M059J (cell line): Measurements from ENCODE around the gene RAB35. TPM values are rescaled to one million over a fixed set of nuclear protein-coding genes. Genes with fewer than 3 reads are reported as not detected.

ENCODE experiments used
- DNase-seq: peaks from one replicate; pipeline ENCODE4 v3.0.0-alpha.2; 2012; ENCODE audit warnings: low read depth
- total RNA-seq: library from RNA; depleted of rRNA; stranded (reverse); fragments of >200 nt; shearing (Covaris generic); gene quantifications from 2 replicates; pipeline ENCODE4 v1.2.3, GENCODE V29; 2014

Gene RAB35
- total RNA-seq, 1 experiment from 2014 or later = 28.6 TPM

DNA sequence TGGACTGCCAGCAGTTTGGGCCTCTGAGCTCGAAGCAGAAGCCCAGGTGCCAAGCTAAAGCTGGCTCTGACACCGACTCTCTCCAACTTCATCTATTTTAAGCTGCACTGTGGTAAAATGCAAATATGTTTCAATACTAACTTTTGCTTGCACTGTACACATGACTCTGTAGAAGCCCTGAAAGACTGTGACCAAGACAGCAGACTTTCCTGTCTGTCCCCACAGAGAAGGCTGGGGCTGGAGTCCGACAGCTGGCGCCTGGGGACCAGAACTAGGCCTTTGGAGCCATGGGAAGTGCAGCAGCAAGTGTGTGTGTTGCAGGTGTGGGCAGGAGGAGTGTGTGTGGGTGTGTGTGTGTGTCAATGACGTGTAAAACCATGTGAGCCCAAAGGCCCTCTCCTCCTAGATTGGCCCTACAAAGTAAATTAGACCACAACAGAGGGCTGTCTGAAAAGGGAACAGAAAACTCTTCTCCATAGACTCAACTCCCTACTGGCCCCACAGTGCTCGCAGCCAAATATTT is 16.4 kb upstream of the RAB35 start:
- DNase-seq = no peak

DNA sequence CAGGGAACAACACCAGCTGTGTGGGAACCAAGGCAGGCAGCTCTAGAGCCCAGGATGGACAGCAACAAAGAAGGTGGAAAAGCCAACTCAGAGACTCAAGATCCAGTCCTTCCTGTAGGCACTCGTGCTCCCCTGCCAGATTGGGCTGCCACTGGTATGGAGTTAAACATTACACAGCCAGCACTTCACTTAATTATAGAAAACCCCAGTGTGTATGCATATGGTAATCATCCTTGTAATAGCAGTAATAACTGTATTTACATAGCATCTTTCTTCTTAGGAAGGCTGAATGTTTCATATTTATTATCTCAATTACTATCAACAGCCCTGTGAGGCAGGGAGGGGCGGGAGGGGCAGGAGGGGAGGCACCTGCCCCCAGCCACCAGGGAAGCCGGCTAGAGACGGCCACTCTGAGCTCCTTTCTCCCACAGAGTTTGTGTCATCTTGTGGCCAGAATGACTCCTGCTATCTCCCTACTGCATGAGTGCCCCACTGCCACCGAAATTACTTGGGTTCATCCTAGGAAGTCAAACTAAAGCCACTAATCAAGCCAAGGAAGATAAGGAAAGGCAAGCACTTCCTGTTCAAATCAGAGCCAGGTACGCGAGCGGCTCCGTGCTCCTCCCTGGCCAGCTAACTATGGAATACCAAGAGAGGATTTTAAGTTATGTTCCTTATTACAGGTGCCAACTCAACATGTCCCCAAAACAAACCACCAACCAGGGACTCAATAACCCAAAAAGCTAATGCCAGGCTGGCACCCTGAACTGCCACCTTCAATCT is 15.7 kb upstream of the RAB35 start:
- no peak for DNase-seq

DNA sequence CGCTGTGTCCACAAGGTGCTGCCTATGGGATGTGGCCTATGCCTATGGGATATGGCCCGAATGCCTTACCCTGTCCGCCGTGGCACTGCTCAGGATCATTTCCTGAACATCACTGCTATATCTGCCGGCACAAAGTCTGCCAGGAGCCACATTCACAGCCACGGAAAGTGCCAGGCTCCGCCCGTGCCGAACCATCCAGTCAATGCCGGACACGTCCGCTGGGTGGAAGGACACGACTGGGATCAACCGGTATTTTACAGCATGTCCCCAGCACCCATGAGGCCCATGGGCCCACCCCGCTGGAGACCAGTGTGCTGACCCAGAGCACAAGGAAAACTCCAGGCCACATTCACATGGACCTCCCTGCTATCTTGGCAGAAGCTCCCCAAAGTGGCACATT is 14.6 kb upstream of the RAB35 start:
- DNase-seq = no peak

DNA sequence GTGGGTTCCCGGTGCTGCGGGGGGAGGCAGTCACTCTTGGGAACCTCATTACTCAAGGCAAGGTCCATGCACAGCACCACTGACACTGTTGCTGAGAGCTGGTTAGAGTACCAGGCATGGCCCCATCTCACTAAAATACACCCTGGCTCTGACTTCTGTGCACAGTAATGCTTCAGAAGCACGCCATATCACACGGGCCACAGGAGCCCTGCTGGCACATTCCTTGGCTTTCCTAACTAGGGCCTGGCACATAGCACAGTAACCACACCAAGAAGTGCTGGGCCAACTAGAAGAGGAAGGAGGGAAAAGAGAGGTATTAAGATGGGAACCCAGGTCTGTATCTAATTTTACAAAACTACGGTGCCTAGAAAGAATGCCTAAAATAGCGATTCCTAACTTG is 13.5 kb upstream of the RAB35 start:
- DNase-seq = no peak

DNA sequence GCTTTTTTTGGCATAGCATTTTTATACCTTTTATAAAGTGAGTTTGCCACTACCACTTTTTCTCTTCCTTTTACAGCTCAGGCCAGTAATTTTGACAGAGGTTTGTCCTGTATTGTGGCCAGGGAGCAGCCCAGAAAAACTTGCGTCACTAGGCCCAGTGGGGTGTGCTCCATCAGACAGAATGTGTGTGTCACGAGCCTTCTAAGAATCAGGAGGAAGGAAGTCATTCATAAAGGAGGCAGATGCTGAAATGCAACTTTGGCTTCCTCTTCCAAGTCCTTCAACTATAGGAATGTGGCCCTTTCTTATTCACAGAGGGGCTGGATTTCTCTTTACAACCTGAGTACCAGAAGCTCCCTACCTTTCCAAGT is 10.1 kb upstream of the RAB35 start:
- no peak for DNase-seq

DNA sequence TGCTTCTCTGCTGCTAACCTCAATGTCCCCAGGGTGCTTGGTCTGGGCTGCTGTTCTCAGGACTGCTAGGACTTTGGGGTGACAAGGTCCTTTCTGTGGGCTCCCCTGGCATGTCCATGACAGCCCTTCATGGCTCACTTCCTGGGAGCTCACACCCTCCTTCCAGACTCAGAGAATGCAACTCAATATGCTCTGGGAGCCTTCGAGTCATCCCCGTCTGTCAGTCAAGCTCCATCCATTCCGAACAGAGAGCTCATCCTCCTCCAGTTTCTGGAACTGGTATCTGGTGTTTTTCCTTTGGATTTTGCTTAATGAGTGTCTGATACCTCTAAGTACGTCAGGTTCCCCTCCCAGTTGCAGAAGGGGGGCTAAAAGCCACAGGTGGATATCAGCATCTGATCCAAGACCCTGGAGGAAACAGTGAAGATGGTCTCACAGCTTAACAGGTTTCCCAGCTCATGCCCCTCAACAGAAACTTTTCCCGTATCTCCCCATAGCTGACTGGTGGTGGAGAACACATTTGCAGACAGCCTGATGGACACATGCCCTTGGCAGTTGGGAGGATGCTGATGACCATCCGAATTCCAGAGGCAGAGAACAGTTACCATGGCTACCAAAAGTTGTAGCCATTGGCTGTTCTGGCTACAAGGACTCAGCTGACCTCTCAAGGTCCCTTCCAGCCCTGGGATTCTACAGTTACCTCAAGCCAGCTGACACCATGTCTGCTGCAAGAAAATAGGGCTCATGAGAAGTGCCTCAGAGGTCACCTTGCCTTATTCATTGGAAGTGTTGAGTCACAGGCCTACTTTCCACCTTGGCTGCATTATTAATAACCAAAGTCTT is 9.5 kb upstream of the RAB35 start:
- peak; percentile 32 for DNase-seq

DNA sequence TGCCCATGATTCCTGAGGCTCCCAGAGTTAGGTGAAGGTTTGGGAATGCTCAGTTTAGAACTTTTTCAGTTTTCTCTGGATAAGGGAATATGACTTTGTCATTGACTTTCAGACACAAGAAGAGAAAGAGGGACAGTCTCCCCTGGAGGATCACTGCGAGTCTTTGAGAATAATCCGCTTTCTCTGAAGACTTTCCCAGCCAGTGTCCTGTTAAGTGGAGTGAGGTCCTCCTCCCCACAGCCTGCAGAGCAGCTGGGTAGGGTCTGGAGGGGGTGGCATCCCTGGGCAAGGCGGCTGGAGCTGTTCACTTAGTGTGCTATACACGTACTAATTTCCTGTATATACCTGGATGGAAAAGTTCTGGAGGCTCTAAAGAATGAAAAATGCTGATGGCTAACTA is 8.5 kb upstream of the RAB35 start:
- DNase-seq = no peak

DNA sequence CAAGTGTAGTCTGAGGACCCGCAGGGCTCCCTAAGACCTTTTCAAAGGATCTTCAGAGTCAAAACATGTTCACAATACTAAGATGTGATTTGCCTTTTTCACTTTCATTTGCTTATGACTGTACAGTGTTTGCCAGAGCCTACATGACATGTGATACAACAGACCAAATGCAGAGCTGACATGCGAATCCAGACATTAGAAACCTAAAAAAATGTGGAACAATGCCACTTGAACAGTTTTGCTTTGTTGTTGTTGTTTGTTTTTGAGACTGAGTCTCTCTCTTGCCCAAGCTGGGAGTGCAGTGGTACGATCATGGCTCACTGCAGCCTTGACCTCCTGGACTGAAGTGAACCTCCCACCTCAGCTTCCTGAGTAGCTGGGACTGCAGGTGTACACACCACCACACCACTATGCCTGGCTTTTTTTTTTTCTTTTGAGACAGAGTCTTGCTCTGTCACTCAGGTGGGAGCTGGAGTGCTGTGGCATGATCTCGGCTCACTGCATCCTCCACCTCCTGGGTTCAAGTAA is 5.3 kb upstream of the RAB35 start:
- DNase-seq = no peak

DNA sequence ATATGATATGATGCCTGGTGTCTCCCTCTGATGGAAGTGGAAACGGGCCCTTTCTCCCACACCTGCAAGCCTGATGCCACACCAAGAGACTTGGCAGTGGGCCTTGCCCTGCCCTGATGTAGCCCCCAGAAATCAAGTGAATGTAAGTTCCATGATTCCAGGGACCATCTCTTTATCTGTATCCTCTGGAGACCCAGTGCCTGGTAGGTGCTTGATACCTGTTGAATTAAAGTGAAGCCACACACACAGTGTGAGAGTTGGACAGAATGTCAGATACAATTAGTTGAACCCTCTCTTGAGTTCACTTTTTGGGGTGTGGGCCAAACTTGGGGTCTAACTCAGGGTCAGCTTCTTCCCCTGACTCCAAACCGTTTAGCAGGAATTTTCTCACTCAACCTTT is 4.8 kb upstream of the RAB35 start:
- DNase-seq = no peak

DNA sequence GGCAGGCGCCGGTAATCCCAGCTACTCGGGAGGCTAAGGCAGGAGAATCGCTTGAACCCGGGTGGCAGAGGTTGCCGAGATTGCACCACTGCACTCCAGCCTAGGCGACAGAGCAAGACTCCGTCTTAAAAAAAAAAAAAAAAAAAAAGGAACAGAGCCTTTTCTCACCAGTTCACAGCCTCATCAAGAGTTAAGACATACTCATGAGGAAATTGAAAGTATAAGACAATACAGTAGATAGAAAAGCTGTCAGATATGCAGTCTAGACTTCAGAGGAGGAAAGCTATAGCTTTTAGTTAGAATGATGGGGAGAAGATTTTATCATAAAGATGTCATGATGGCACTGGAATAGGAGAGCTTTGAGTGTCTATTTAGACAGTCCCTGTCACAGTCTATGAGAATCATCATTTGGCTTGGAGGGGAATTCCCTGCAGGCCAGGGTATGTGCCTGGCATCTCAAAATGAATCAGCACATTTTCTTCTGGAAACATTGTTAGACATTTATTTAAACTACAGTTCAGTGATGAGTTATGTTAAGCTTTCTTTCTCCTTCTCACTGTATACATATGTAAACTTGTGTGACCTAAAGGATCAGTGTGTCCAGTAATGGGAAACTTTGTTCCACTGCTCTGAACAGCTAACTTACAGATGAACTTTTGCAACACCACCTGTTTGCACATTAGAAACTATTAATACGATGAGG is 2.9 kb upstream of the RAB35 start:
- DNase-seq = peak; percentile 44

DNA sequence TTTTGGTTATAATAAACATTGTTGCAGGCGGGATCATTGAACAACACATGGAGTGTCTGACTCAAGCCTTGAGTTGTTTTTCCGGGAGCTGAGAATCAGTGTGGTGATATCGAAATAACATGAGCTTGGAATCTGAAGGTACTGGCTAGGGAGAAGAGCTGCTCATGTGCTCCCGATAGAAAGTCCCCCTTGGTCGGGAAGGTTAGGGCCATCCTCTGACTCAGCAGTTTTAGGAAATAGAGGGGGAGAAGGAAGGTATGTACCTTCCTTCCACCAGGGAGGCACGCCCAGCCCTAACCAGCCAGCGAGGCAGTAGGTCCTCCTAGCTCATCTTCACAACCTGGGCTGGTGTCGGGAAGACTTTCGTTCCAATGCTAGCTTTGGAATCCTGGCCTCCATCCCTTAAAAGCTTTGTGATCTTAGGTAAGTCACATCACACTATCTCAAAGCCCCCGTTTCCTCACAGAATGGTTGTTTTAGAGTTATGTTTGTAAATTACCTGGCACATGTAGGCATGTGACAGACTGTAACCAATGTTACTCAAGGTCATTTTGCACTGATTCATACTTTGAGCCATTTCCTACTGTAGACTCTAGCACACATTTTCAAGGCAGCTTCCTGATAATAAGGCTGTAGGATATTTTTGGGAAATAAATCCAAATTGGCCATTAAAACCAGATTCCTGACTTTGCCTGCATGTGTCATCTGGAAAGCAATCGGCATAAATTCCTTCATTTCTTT is 1.9 kb upstream of the RAB35 start:
- peak; percentile 42 for DNase-seq

DNA sequence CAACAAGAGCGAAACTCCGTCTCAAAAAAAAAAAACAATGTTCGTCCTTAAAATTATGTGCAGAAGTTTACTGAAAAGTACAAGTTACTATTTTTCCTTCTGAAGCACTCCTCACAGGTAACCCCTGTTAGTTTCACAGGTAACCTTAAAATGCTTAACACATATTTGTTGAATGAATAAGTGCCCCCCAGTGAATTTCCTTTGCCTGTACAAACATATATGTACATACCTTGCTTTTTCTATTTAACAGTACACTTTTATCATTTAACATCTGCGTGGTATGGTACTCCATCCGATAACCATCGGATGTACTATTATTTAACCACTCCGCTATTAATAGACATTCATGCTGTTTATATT is 1.4 kb upstream of the RAB35 start:
- no peak for DNase-seq

DNA sequence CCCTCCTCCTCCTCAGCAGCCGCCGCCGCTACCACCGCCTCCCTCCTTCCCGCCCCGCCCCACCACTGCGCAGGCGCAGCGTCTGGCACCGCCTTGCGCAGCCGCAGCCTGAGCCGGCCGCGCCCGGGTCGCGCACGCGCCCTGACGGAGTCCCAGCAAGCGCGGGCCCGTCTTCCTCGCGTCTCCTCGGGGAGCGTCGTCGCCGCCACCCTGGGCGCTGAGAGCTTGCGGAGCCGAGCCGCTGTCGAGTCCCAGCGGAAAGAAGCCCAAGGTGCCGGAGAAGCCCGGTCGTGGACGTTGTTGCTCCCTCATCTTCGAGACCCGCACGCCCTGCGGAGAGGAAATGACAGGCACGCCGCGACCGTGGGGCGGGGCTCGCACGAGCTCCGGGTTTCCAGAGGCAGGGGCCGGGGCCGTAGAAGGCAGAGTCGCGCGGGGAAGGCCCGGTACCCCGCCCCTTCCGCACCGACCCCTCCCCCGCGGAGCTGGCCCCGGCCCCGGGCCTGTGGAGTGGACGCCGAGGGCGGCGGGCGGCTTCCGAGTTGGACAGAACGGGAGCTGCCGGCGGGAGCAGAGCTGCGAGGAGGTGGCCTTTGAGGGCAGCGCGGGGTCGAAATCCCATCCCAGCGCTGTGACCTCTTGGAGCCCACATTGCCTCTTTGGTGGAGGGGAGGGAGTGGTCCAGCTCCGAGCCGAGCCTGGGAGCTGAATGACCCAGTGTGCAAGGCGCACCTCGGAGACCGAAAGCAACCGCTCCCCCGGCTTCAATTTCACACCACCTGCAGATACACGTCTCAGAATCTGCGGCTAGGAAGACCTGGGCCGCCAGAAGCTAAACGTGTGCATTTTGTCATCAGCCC is 469 bp upstream of the RAB35 start:
- DNase-seq = peak; percentile 88

DNA sequence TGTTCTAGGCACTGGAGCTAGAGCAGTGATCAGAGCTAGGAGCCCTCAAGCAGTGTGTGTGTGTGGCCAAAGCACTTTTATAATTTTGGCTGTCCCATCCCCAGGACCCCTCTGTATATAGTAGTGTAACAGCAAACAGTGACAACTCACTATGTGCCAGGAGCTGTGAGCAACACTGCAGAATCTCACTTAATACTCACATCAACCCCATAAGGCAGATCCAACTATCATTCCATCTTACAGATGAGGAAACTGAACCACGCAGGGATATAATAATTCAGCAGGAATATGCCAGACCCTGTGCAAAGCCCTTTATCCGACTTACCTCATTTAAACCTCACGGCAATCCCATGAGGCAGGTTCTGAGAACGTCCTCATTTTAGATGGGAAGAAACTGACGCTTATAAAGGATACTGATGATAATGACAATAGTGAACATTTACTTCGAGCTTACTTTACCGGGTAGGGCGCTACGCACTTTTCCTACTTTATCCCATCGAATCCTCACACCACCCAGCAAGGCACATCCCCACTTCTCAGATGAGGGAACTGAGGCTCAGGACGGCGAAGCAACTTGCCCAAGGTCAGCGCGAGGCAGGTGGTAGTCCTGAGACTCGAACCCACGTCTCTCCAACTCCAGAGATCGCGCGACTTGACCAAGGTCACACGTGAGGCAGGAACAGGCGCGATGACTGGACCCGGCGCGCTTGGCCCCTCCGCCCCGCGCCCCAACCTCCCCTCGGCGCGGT is 687 bp downstream of the RAB35 start:
- peak; percentile 34 for DNase-seq

DNA sequence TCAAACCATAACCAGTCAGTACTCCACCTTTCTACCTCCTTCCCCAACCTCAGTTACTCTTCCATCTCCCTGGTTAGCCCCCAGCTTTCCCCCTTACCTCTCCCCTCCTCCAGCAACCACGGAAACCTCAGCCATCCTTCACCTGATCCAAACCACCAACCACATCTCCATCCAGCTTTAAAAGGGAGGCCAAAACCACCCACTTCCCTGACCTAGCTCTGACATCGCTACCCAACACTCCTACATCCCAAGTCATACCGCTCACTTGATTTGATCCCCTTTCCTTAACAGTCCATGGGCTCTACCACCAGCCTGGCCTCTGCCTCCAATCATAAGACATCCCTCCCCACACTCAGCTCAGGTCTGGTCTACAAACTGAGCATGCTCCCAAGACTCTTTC is 1.5 kb downstream of the RAB35 start:
- DNase-seq = no peak

DNA sequence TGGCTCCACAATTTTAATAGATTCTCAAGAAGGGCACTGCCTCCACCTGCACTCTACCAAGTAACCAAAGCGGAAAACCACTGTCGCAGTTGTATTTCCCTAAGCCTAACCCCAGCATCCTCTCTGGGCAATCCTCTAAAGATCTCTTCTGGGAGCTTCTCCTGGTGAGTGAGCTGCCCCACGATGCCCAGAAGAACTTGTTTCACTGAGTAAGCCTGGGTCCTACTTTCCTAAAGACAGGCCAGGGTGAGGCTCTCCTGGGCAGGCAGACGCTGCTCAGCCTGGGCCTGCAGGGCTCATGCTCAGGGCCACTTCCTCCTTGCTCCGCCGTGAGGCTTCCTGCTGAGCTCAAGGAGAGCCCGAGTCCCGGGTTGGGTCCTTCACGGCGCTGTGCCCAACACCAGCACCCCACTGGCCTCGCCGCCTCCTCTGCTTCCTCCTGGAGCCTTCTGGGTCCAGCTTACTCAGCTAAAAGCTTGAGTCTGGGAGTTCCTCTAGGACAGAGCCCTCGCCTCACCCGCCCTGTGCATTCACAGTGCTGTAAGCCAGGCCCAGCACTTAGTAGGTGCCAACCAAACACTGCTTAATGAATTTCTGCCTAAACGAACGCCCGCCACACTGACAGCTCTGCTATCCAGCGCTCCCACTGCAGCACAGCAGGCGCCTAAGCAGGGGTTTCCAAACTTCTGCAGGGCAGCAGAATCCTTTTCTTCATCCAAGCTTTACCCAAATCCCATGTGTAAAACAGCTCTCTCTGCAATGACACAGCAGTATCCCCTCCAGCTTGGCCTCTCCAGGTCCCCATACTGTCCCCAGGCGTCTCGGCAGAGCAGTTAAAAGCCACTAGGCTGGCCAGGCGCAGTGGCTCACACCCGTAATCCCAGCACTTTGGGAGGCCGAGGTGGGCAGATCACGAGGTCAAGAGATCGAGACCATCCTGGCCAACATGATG is 5.7 kb downstream of the RAB35 start:
- DNase-seq = no peak

DNA sequence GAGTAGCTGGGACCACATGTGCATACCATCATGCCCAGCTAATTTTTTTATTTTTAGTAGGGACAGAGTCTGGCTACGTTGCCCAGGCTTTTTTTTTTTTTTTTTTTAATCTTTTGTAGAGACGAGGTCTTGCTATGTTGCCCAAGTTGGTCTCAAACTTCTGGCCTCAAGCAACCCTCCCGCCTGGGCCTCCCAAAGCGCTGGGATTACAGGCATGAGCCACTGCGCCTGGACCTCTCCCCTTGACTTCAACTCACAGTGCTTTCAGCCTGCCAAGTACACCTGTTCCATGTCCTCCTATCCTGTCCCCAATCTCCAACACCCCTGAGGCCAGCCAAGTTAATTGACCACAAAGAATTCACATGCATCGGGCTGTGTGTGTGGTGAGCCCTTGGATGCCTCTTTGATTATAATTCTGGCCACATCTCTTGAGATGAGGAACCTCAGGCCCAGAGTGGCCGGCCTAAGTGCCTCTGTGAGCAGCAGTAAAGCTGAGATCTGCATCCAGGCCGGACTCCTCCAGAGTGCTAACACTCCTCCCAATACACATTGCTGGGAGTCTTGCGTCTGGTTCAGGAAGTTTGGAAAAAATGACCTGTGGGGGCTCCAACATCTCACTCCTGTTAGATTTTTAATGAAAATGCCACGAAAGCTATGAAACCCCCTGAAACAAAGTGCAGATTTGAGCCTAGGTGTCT is 6.8 kb downstream of the RAB35 start:
- peak; percentile 51 for DNase-seq

DNA sequence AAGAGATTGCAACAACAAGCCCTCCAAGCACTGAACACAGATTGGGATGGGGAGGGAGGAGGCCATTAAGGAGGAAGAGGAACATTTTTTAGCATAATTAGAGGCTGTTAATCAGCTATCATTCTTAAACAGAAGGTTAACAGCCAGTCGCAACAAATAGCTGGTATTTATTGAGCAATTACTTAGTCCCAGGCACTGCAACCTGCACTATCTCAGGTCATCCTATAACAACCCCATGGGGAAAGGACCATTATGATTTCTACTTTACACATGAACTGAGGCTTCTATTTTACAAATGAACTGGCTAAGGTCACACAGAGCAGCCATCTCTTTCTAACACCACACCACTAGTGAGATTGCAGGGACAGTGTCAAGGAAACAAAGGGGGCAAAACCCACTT is 10.4 kb downstream of the RAB35 start:
- no peak for DNase-seq
